Endodermal cell (in vitro differentiated cells): Measurements from ENCODE around the gene CHCHD3. TPM values are rescaled to one million over a fixed set of nuclear protein-coding genes. Genes with fewer than 3 reads are reported as not detected.

ENCODE experiments used
- DNase-seq: peaks from one replicate; pipeline ENCODE4 v3.0.0-alpha.2; 2017
- H3K27ac ChIP-seq: 2 replicates; pipeline ENCODE4 v1.5.1; 2013; ENCODE audit warnings: mild to moderate bottlenecking, low read depth, low read length, moderate library complexity
- H3K27me3 ChIP-seq: 2 replicates; pipeline ENCODE4 v1.6.1; 2013; ENCODE audit warnings: mild to moderate bottlenecking, low read length, moderate library complexity; ENCODE audit not compliant: insufficient read depth, control insufficient read depth, poor library complexity, severe bottlenecking
- H3K36me3 ChIP-seq: 2 replicates; pipeline ENCODE4 v1.7.0; 2013; ENCODE audit warnings: mild to moderate bottlenecking, low read length, moderate library complexity; ENCODE audit not compliant: control insufficient read depth, insufficient read depth
- H3K4me1 ChIP-seq: one replicate; pipeline ENCODE4 v1.7.0; 2013; ENCODE audit warnings: low read length; ENCODE audit not compliant: control insufficient read depth, insufficient read depth
- H3K4me3 ChIP-seq: 2 replicates; pipeline ENCODE4 v1.5.1; 2013; ENCODE audit warnings: mild to moderate bottlenecking, low read length, moderate library complexity
- H3K9ac ChIP-seq: 2 replicates; pipeline ENCODE4 v1.6.1; 2013; ENCODE audit warnings: mild to moderate bottlenecking, low read length, moderate library complexity; ENCODE audit not compliant: poor library complexity, severe bottlenecking; ENCODE audit errors: extremely low read depth
- H3K9me3 ChIP-seq: 2 replicates; pipeline ENCODE4 v1.6.1; 2013; ENCODE audit warnings: mild to moderate bottlenecking, low read length, moderate library complexity; ENCODE audit not compliant: control insufficient read depth
- H3K27ac Mint-ChIP-seq: 2 replicates; pipeline ENCODE4 v1.8.0; 2020; ENCODE audit warnings: mixed read lengths
- H3K27me3 Mint-ChIP-seq: 2 replicates; pipeline ENCODE4 v1.8.0; 2021; ENCODE audit warnings: mild to moderate bottlenecking, mixed read lengths; ENCODE audit not compliant: insufficient read depth
- H3K36me3 Mint-ChIP-seq: 2 replicates; pipeline ENCODE4 v1.8.0; 2020; ENCODE audit warnings: low read depth, mixed read lengths
- H3K4me1 Mint-ChIP-seq: 2 replicates; pipeline ENCODE4 v1.8.0; 2020; ENCODE audit warnings: mixed read lengths
- H3K4me3 Mint-ChIP-seq: 2 replicates; pipeline ENCODE4 v1.8.0; 2020; ENCODE audit warnings: mild to moderate bottlenecking, moderate library complexity, mixed read lengths
- H3K9me3 Mint-ChIP-seq: 2 replicates; pipeline ENCODE4 v1.8.0; 2020; ENCODE audit warnings: mild to moderate bottlenecking, mixed read lengths
- CTCF ChIP-seq: fragments of 200-600 bp; sonication (generic); conservative IDR thresholded peaks from 2 replicates; pipeline ENCODE4 v1.5.0; 2021; ENCODE audit warnings: antibody characterized with exemption, mild to moderate bottlenecking
- WGBS, 2 experiments: methylation state at CpG; one replicate each; pipeline versions ENCODE4 v1.1.5 to v1.1.7; 2013; ENCODE audit warnings: missing lambda C conversion rate in 2 of 2, mixed read lengths in 1 of 2; ENCODE audit not compliant: insufficient coverage in 1 of 2, insufficient read length in 1 of 2; 5-methylcytosine and 5-hydroxymethylcytosine counted together
- total RNA-seq, 2 donors: library from RNA; stranded (reverse); fragmentation: NEBNext Ultra II Directional in 1 of 2; extraction: Animal tissue kit (Norgen Biotek cat#: 25700) in 1 of 2; gene quantifications; 2 replicates in 1 of 2; 3 replicates in 1 of 2; pipeline ENCODE4 v1.2.1, GENCODE V29; 2021

Gene CHCHD3
- total RNA-seq, 2 donors from 2014 or later = 70.4 to 75.2 TPM

GRCh38 chr7:133114519-133114918 lies 32.6 kb upstream of the CHCHD3 start:
- Histone ChIP-seq H3K27ac (no peak overlapping the region), H3K4me3 (no peak overlapping the region), H3K27me3 (no peaks in the 10 kb centered on the region), H3K36me3 (no peaks in the 10 kb centered on the region), H3K9me3 (peaks cover 12% of the 10 kb centered on the region), H3K4me1 (peaks cover 5% of the 10 kb centered on the region), H3K9ac (no peak overlapping the region)
- Mint-ChIP-seq H3K27ac (no peak overlapping the region), H3K9me3 (peaks cover 11% of the 10 kb centered on the region), H3K4me1 (peaks cover 26% of the 10 kb centered on the region), H3K27me3 (peaks cover 31% of the 10 kb centered on the region), H3K36me3 (no peaks in the 10 kb centered on the region), H3K4me3 (no peak overlapping the region)
- DNase-seq = no peak
- TF ChIP-seq CTCF = no peak
- 93% methylated on average over 1 of the region's 1 CpG; no CpG with 5 or more reads in 1 of the 2 experiments for WGBS, 2 experiments

GRCh38 chr7:133112976-133113375 lies 31.1 kb upstream of the CHCHD3 start:
- Histone ChIP-seq H3K4me1 (no peaks in the 10 kb centered on the region), H3K9ac (no peak overlapping the region), H3K27me3 (no peaks in the 10 kb centered on the region), H3K27ac (no peak overlapping the region), H3K4me3 (no peak overlapping the region), H3K36me3 (no peaks in the 10 kb centered on the region), H3K9me3 (peaks cover 25% of the 10 kb centered on the region)
- TF ChIP-seq CTCF = no peak
- Mint-ChIP-seq H3K36me3 (no peaks in the 10 kb centered on the region), H3K27ac (no peak overlapping the region), H3K4me1 (peaks cover 16% of the 10 kb centered on the region), H3K27me3 (peaks cover 32% of the 10 kb centered on the region), H3K4me3 (no peak overlapping the region), H3K9me3 (peaks cover 21% of the 10 kb centered on the region)
- DNase-seq = no peak
- 82 to 98% methylated on average over 1 to 2 of the region's 2 CpGs for WGBS, 2 experiments

GRCh38 chr7:133112335-133112734 lies 30.4 kb upstream of the CHCHD3 start:
- H3K36me3 Mint-ChIP-seq = no peaks in the 10 kb centered on the region
- H3K27ac Mint-ChIP-seq = no peak overlapping the region
- H3K27me3 ChIP-seq = no peaks in the 10 kb centered on the region
- H3K4me1 ChIP-seq = no peaks in the 10 kb centered on the region
- WGBS, 2 experiments = 90 to 100% methylated on average over 2 to 3 of the region's 3 CpGs
- H3K9me3 Mint-ChIP-seq = peaks cover 21% of the 10 kb centered on the region
- no peak for TF ChIP-seq CTCF
- peaks cover 16% of the 10 kb centered on the region for H3K4me1 Mint-ChIP-seq
- H3K36me3 ChIP-seq = no peaks in the 10 kb centered on the region
- H3K4me3 ChIP-seq = no peak overlapping the region
- H3K9ac ChIP-seq = no peak overlapping the region
- H3K4me3 Mint-ChIP-seq = no peak overlapping the region
- H3K27me3 Mint-ChIP-seq = peaks cover 32% of the 10 kb centered on the region
- H3K27ac ChIP-seq = no peak overlapping the region
- H3K9me3 ChIP-seq = peaks cover 29% of the 10 kb centered on the region
- DNase-seq = no peak
